ENCODE results near the gene LCE5A. TPM values are rescaled to one million over a fixed set of nuclear protein-coding genes. Genes with fewer than 3 reads are reported as not detected.

Gene LCE5A
- total RNA-seq, 2 experiments from 2014 or later: not detected

GRCh38 chr1:152514715-152515433, 4.3 kb downstream of the LCE5A start:
- Mint-ChIP-seq H3K4me3 (no peak overlapping the region), H3K27ac (no peak overlapping the region), H3K4me1 (ENCODE audit: low read depth) (no peaks in the 10 kb centered on the region), H3K36me3 (ENCODE audit: low read depth) (no peaks in the 10 kb centered on the region), H3K27me3 (peaks cover 55% of the 10 kb centered on the region), H3K9me3 (no peaks in the 10 kb centered on the region)
- ChIA-PET POLR2A (no interaction called here), CTCF (no interaction called here)
- no peak for DNase-seq
- TF ChIP-seq CTCF (IDR thresholded peaks at IDR 0.05): no peak
- intact Hi-C loops (cut with micrococcal nuclease): no loop called here
- no peak for ATAC-seq

- intact Hi-C loops (cut with micrococcal nuclease): no loop called here
- H3K9me3 Mint-ChIP-seq: no peaks in the 10 kb centered on the region
Observed at GRCh38 chr1:152515434-152515783, 4.8 kb downstream of the LCE5A start.

GRCh38 chr1:152516082-152516481, 5.5 kb downstream of the LCE5A start:
- ChIA-PET POLR2A (no interaction called here), CTCF (no interaction called here)
- H3K4me3 Mint-ChIP-seq: no peak overlapping the region

More at GRCh38 chr1:152515434-152515783, 4.8 kb downstream of the LCE5A start:
- Mint-ChIP-seq H3K27ac (no peak overlapping the region), H3K4me3 (no peak overlapping the region), H3K27me3 (peaks cover 52% of the 10 kb centered on the region), H3K36me3 (ENCODE audit: low read depth) (no peaks in the 10 kb centered on the region), H3K4me1 (ENCODE audit: low read depth) (no peaks in the 10 kb centered on the region)
- ATAC-seq: no peak
- POLR2A ChIA-PET: no interaction called here
- CTCF ChIA-PET: no interaction called here
- no peak for TF ChIP-seq CTCF (IDR thresholded peaks at IDR 0.05)
- DNase-seq: no peak

GRCh38 chr1:152517237-152517811, 6.7 kb downstream of the LCE5A start:
- no peak overlapping the region for H3K27ac Mint-ChIP-seq
- no peak for TF ChIP-seq CTCF (IDR thresholded peaks at IDR 0.05)
- H3K9me3 Mint-ChIP-seq: no peaks in the 10 kb centered on the region
- DNase-seq (no peak), ATAC-seq (no peak)
- H3K36me3 Mint-ChIP-seq (ENCODE audit: low read depth): no peaks in the 10 kb centered on the region
- intact Hi-C loops (cut with micrococcal nuclease): no loop called here
- CTCF ChIA-PET: interaction anchor here (0.7 kb wide), 1 partner anchor 58 kb away, joined by 3 read pairs; no protein-coding TSS in a partner anchor
- peaks cover 39% of the 10 kb centered on the region for H3K27me3 Mint-ChIP-seq
- POLR2A ChIA-PET: no interaction called here
- no peak overlapping the region for H3K4me3 Mint-ChIP-seq
- no peaks in the 10 kb centered on the region for H3K4me1 Mint-ChIP-seq (ENCODE audit: low read depth)

More at GRCh38 chr1:152516082-152516481, 5.5 kb downstream of the LCE5A start:
- H3K36me3 Mint-ChIP-seq (ENCODE audit: low read depth): no peaks in the 10 kb centered on the region
- H3K27me3 Mint-ChIP-seq: peaks cover 48% of the 10 kb centered on the region
- H3K4me1 Mint-ChIP-seq (ENCODE audit: low read depth): no peaks in the 10 kb centered on the region
- DNase-seq (no peak), ATAC-seq (no peak)
- no peaks in the 10 kb centered on the region for H3K9me3 Mint-ChIP-seq
- TF ChIP-seq CTCF (IDR thresholded peaks at IDR 0.05): no peak
- H3K27ac Mint-ChIP-seq: no peak overlapping the region
- intact Hi-C loops (cut with micrococcal nuclease): no loop called here

GRCh38 chr1:152519851-152520250, 9.2 kb downstream of the LCE5A start:
- TF ChIP-seq CTCF (IDR thresholded peaks at IDR 0.05): no peak
- Mint-ChIP-seq H3K9me3 (no peaks in the 10 kb centered on the region), H3K4me3 (no peak overlapping the region), H3K27ac (no peak overlapping the region), H3K27me3 (peaks cover 20% of the 10 kb centered on the region), H3K4me1 (ENCODE audit: low read depth) (no peaks in the 10 kb centered on the region), H3K36me3 (ENCODE audit: low read depth) (no peaks in the 10 kb centered on the region)
- ATAC-seq (no peak), DNase-seq (no peak)
- CTCF ChIA-PET: no interaction called here
- intact Hi-C loops (cut with micrococcal nuclease): no loop called here
- POLR2A ChIA-PET: no interaction called here

All from activated CD8-positive, alpha-beta T cell treated with anti-CD3 and anti-CD28 coated beads for 36 hours (primary cell).